ENCODE data around the gene CDK6. TPM values are rescaled to one million over a fixed set of nuclear protein-coding genes. Genes with fewer than 3 reads are reported as not detected.

The CDK6 gene
- total and polyA plus RNA-seq, 9 of the 15 experiments (the other 6 are each of a cell fraction or from before 2014, with no cell fraction given) = 7.6 to 109 (median 44.4) TPM

DNA sequence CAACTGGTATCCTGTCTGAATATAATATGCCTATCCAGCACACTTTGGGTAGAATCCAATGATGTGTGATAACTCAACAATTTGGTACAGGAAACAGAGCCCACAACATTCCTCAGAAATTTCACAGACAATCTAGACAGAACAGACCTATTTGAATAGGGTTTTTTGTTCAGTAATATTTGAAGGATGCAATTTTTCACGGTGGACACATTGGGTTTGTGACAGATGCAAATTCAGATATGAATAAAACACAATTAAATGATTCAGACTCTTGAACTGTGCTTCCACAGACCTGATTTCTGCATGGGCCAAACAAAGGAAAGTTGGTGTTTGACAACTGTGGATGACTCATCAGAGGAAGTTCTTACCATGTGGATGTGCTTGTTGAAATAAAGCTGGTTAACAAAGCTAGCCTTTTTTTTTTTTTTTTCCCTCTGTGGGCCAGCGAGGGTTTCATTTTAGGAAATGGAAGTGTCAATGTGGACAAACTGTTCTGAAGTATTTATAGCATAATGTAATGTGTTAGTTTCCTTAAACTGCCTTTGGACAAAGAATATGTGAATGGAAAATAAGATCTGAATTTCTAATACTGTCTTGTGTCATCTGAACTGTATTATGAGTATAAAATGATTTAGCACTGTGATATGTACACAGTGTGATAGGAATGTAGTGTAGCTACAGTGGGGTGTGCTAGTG lies 203.0 kb downstream of the CDK6 start (continued):
- TF ChIP-seq, protein P1, sequence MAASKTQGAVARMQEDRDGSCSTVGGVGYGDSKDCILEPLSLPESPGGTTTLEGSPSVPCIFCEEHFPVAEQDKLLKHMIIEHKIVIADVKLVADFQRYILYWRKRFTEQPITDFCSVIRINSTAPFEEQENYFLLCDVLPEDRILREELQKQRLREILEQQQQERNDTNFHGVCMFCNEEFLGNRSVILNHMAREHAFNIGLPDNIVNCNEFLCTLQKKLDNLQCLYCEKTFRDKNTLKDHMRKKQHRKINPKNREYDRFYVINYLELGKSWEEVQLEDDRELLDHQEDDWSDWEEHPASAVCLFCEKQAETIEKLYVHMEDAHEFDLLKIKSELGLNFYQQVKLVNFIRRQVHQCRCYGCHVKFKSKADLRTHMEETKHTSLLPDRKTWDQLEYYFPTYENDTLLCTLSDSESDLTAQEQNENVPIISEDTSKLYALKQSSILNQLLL (CRISPR knock-in tag; IDR thresholded peaks at IDR 0.05; ENCODE audit: borderline replicate concordance) = no peak
- TF ChIP-seq, protein P2, sequence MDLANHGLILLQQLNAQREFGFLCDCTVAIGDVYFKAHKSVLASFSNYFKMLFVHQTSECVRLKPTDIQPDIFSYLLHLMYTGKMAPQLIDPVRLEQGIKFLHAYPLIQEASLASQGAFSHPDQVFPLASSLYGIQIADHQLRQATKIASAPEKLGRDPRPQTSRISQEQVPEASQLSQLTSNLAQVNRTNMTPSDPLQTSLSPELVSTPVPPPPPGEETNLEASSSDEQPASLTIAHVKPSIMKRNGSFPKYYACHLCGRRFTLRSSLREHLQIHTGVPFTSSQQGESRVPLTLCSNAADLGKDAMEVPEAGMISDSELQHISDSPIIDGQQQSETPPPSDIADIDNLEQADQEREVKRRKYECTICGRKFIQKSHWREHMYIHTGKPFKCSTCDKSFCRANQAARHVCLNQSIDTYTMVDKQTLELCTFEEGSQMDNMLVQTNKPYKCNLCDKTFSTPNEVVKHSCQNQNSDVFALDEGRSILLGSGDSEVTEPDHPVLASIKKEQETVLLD (IDR thresholded peaks at IDR 0.05) = no peak
- no peak for TF ChIP-seq SETDB1 (IDR thresholded peaks at IDR 0.05; ENCODE audit: low read length)
- TF ChIP-seq, protein P3, sequence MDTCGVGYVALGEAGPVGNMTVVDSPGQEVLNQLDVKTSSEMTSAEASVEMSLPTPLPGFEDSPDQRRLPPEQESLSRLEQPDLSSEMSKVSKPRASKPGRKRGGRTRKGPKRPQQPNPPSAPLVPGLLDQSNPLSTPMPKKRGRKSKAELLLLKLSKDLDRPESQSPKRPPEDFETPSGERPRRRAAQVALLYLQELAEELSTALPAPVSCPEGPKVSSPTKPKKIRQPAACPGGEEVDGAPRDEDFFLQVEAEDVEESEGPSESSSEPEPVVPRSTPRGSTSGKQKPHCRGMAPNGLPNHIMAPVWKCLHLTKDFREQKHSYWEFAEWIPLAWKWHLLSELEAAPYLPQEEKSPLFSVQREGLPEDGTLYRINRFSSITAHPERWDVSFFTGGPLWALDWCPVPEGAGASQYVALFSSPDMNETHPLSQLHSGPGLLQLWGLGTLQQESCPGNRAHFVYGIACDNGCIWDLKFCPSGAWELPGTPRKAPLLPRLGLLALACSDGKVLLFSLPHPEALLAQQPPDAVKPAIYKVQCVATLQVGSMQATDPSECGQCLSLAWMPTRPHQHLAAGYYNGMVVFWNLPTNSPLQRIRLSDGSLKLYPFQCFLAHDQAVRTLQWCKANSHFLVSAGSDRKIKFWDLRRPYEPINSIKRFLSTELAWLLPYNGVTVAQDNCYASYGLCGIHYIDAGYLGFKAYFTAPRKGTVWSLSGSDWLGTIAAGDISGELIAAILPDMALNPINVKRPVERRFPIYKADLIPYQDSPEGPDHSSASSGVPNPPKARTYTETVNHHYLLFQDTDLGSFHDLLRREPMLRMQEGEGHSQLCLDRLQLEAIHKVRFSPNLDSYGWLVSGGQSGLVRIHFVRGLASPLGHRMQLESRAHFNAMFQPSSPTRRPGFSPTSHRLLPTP (IDR thresholded peaks at IDR 0.05; ENCODE audit: borderline replicate concordance, extremely low read depth, insufficient read length) = no peak
- no peak for TF ChIP-seq MAFF (IDR thresholded peaks at IDR 0.05; ENCODE audit: low read length)
- no peak for TF ChIP-seq ZBED1 (IDR thresholded peaks at IDR 0.05)
- peak; percentile 97 for TF ChIP-seq JUND (IDR thresholded peaks at IDR 0.05; ENCODE audit: borderline replicate concordance, low read depth, low read length)
- TF ChIP-seq JUND (tag; IDR thresholded peaks at IDR 0.05; ENCODE audit: borderline replicate concordance, low read depth, low read length) = peak; percentile 98
- TF ChIP-seq HDAC2 (IDR thresholded peaks at IDR 0.05) = no peak
- TF ChIP-seq PBX2 (CRISPR knock-in tag; IDR thresholded peaks at IDR 0.05; ENCODE audit: low read depth) = no peak
- 0 out of 2 replicates have a peak, but pooled peaks have one; percentile 23 for TF ChIP-seq PBX2 (tag; conservative IDR thresholded peaks at IDR 0.05; ENCODE audit: low read depth)
- TF ChIP-seq ZNF668 (CRISPR knock-in tag; IDR thresholded peaks at IDR 0.05) = no peak
- TF ChIP-seq ZNF592 (IDR thresholded peaks at IDR 0.05) = 0 out of 2 replicates have a peak, but pooled peaks have one; percentile 63
- peak; percentile 36; the same call in 1 of the 2 replicates for TF ChIP-seq FOXM1 (IDR thresholded peaks at IDR 0.05; ENCODE audit: low read depth)
- TF ChIP-seq FOXM1 (CRISPR knock-in tag; IDR thresholded peaks at IDR 0.05; ENCODE audit: low read depth) = no peak

Data from K562 (cell line).